ENCODE data around the gene CAMKK1.
"Not testable (repeated sequence)": the region's sequence is repeated elsewhere in the genome, so short reads cannot be mapped to it uniquely, and the experiment has no call there.

The CAMKK1 gene

GRCh38 chr17:3844556-3844955 lies 48.3 kb downstream of the CAMKK1 start:
- not testable (repeated sequence) for DNase-seq

GRCh38 chr17:3843935-3844516 lies 48.8 kb downstream of the CAMKK1 start:
- peak; percentile 81 for DNase-seq

- DNase-seq: no peak
Observed at GRCh38 chr17:3838206-3838605, 54.6 kb downstream of the CAMKK1 start.

- no peak for DNase-seq
Observed at GRCh38 chr17:3836551-3836950, 56.3 kb downstream of the CAMKK1 start.

- peak; percentile 61 for DNase-seq
Observed at GRCh38 chr17:3835410-3836229, 57.2 kb downstream of the CAMKK1 start.

- peak; percentile 66 for DNase-seq
Observed at GRCh38 chr17:3834811-3835210, 58.0 kb downstream of the CAMKK1 start.

- DNase-seq: no peak
Observed at GRCh38 chr17:3828852-3829232, 64.0 kb downstream of the CAMKK1 start.

- DNase-seq: no peak
Observed at GRCh38 chr17:3828151-3828851, 64.6 kb downstream of the CAMKK1 start.

- peak; percentile 81 for DNase-seq
Observed at GRCh38 chr17:3827124-3827773, 65.6 kb downstream of the CAMKK1 start.

GRCh38 chr17:3826191-3826590 lies 66.7 kb downstream of the CAMKK1 start:
- DNase-seq: no peak

- DNase-seq: no peak
Observed at GRCh38 chr17:3821101-3821500, 71.8 kb downstream of the CAMKK1 start.

- no peak for DNase-seq
Observed at GRCh38 chr17:3818786-3819185, 74.1 kb downstream of the CAMKK1 start.

- no peak for DNase-seq
Observed at GRCh38 chr17:3817851-3818605, 74.8 kb downstream of the CAMKK1 start.

GRCh38 chr17:3815925-3816324 lies 76.9 kb downstream of the CAMKK1 start:
- DNase-seq: no peak

GRCh38 chr17:3815122-3815521 lies 77.7 kb downstream of the CAMKK1 start:
- no peak for DNase-seq

GRCh38 chr17:3814361-3814760 lies 78.5 kb downstream of the CAMKK1 start:
- no peak for DNase-seq

GRCh38 chr17:3813171-3813570 lies 79.7 kb downstream of the CAMKK1 start:
- DNase-seq: no peak

- DNase-seq: no peak
Observed at GRCh38 chr17:3812771-3813170, 80.1 kb downstream of the CAMKK1 start.

GRCh38 chr17:3812284-3812683 lies 80.6 kb downstream of the CAMKK1 start:
- no peak for DNase-seq
